HepG2 (cell line): Measurements from ENCODE around the gene POTEG. TPM values are rescaled to one million over a fixed set of nuclear protein-coding genes. Genes with fewer than 3 reads are reported as not detected.
A peak's percentile ranks its signal among the peaks of the same experiment; 100 is the strongest.
"Not testable (repeated sequence)": the region's sequence is repeated elsewhere in the genome, so short reads cannot be mapped to it uniquely, and the experiment has no call there.

Experiments used
- ATAC-seq: fragments of 200-7000 bp; cut with Tn5 transposase; 3 replicates; pipeline ENCODE4 v1.9.1; 2020; ENCODE audit warnings: mild to moderate bottlenecking, moderate library complexity
- BruUV-seq: library from RNA; stranded (reverse); fragments of 400-500 nt; replicated peaks from 2 replicates; lab custom pipeline; 2021; lab: Mats Ljungman, UMichigan
- CTCF ChIA-PET: fragments of 300-600 bp; formaldehyde crosslinking; extraction: SDS; loops from one replicate; lab custom pipeline; 2021; ENCODE audit warnings: low total read pairs, inconsistent platforms, low intra/inter-chr PET ratio; lab: Yijun Ruan, JAX
- POLR2A ChIA-PET: fragments of 350-600 bp; sonication (Branson Sonifier 250); formaldehyde crosslinking; loops from one replicate; lab custom pipeline; 2020; ENCODE audit warnings: antibody characterized with exemption, inconsistent platforms; lab: Yijun Ruan, JAX
- DNase-seq: peaks from one replicate; pipeline ENCODE4 v3.0.0-alpha.2; 2015; ENCODE audit warnings: low spot score
- FAIRE-seq: peaks from 3 replicates; lab custom pipeline; 2011; peaks lifted over from hg19 to GRCh38; lab: Jason Lieb, UNC
- H2AFZ ChIP-seq: one replicate; pipeline ENCODE4 v1.6.1; 2011; ENCODE audit warnings: low read length, inconsistent platforms
- H3K27ac ChIP-seq: fragments of 300-600 bp; 3 replicates; pipeline ENCODE4 v1.8.0; 2011; ENCODE audit warnings: mixed run types, mild to moderate bottlenecking, mixed read lengths, low read length, inconsistent platforms; ENCODE audit not compliant: insufficient read depth; ENCODE audit errors: extremely low read length
- H3K27me3 ChIP-seq, 2 experiments: fragments of 200-600 bp in 1 of 2; 2 replicates in 1 of 2; 3 replicates in 1 of 2; pipeline versions ENCODE4 v1.6.0 to v1.8.0; 2011; ENCODE audit warnings: low read length in 2 of 2, mild to moderate bottlenecking in 2 of 2, moderate library complexity in 2 of 2, inconsistent platforms in 1 of 2; ENCODE audit not compliant: insufficient read depth in 2 of 2, control insufficient read depth in 1 of 2
- H3K36me3 ChIP-seq, 2 experiments: fragments of 200-600 bp in 1 of 2; replicated peaks in 1 of 2; 2 replicates in 1 of 2; 3 replicates in 1 of 2; pipeline versions ENCODE4 v1.5.1 to v1.8.0; 2011; ENCODE audit warnings: low read length in 2 of 2, inconsistent platforms in 1 of 2; ENCODE audit not compliant: insufficient read depth in 2 of 2, control insufficient read depth in 1 of 2
- H3K4me1 ChIP-seq: 2 replicates; pipeline ENCODE4 v1.5.1; 2012; ENCODE audit warnings: low read length, inconsistent platforms; ENCODE audit not compliant: insufficient read depth
- H3K4me2 ChIP-seq: 2 replicates; pipeline ENCODE4 v1.6.0; 2011; ENCODE audit warnings: low read depth, low read length, inconsistent platforms
- H3K4me3 ChIP-seq, 3 experiments: fragments of 200-600 bp in 1 of 3; sonication (generic), shearing (Covaris generic) in 1 of 3; replicated peaks in 1 of 3; 2 replicates each; pipeline ENCODE4 v1.5.1; 2011 to 2016; ENCODE audit warnings: low read length in 3 of 3, inconsistent platforms in 2 of 3, low read depth in 2 of 3, mild to moderate bottlenecking in 2 of 3, control low read depth in 1 of 3, mixed read lengths in 1 of 3; ENCODE audit not compliant: insufficient read depth in 1 of 3
- H3K79me2 ChIP-seq: one replicate; pipeline ENCODE4 v1.6.1; 2011; ENCODE audit warnings: low read length, inconsistent platforms; ENCODE audit not compliant: insufficient read depth
- H3K9ac ChIP-seq: 2 replicates; pipeline ENCODE4 v1.6.0; 2011; ENCODE audit warnings: mild to moderate bottlenecking, low read depth, low read length, inconsistent platforms; ENCODE audit not compliant: insufficient read depth
- H3K9me3 ChIP-seq: 2 replicates; pipeline ENCODE4 v1.5.1; 2012; ENCODE audit warnings: mild to moderate bottlenecking, low read length
- H4K20me1 ChIP-seq: 2 replicates; pipeline ENCODE4 v1.6.0; 2011; ENCODE audit warnings: inconsistent platforms, mild to moderate bottlenecking, low read length, moderate library complexity; ENCODE audit not compliant: insufficient read depth
- HNF4A ChIP-seq: sonication (generic); formaldehyde crosslinking; IDR thresholded peaks from 2 replicates; pipeline ENCODE4 v1.4.0; 2020; ENCODE audit warnings: missing genetic modification reagents
- WGBS: methylation state at CpG from one replicate; pipeline ENCODE4 v1.1.6; 2017; ENCODE audit warnings: low lambda C conversion rate; 5-methylcytosine and 5-hydroxymethylcytosine counted together
- in situ Hi-C: cut with HindIII; loops from 2 replicates; pipeline ENCODE4 v1.10.0; 2017; ENCODE audit warnings: low pct_unique_long_range_greater_than_20kb; ENCODE audit not compliant: extremely low pct_ligation_motif_present
- intact Hi-C: fragments of 100-400 bp; cut with micrococcal nuclease; formaldehyde crosslinking; loops from one replicate; pipeline ENCODE4 v1.10.0; 2022; ENCODE audit not compliant: unreplicated experiment
- polyA plus RNA-seq, 8 experiments: library from polyadenylated mRNA; depleted of rRNA in 3 of 8; stranded (reverse) in 7 of 8; unstranded in 1 of 8; fragments of >200 nt; fragmentation: Illumina TruSeq in 4 of 8; extraction: Trizol in 4 of 8; gene quantifications; 2 replicates each; pipeline versions ENCODE4 v1.2.1 to v1.2.3, GENCODE V29; 2011 to 2016; ENCODE audit warnings: low read depth in 4 of 8, missing spikeins in 1 of 8, mixed read lengths in 1 of 8; ENCODE audit not compliant: insufficient read depth in 1 of 8
- total RNA-seq, 5 experiments: library from RNA; depleted of rRNA; stranded (reverse); fragments of >200 nt; fragmentation: Illumina TruSeq; extraction: Trizol; gene quantifications; 2 replicates each; pipeline ENCODE4 v1.2.3, GENCODE V29; 2016; ENCODE audit warnings: low read depth in 1 of 5

The POTEG gene
- total and polyA plus RNA-seq, 2 of the 13 experiments (the other 11 are each of a cell fraction or from before 2014, with no cell fraction given): not detected

DNA sequence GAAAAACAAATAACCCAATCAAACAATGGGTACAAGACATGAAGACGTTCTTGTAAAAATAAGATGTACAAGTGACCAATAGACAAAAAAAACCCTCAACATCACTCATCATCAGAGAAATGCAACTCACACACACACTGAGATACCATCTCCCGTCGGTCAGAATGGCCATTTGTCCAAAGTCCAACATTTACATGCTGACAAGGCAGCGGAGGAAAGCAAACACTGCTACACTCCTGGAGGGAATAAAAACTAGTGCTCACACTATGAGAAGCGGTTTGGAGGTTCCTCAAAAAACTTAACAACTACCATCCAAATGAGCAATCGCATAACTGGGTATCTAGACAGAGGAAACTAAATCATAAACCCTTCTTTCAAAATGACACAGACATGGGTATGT lies 11.6 kb upstream of the POTEG start:
- WGBS: 6% methylated on average over 6 of the region's 6 CpGs
- in situ Hi-C loops, H3K79me2 ChIP-seq, DNase-seq, H4K20me1 ChIP-seq, H3K27me3 ChIP-seq, H3K36me3 ChIP-seq, H2AFZ ChIP-seq, H3K9me3 ChIP-seq, H3K4me3 ChIP-seq, BruUV-seq, POLR2A ChIA-PET, FAIRE-seq, H3K27ac ChIP-seq, CTCF ChIA-PET, H3K9ac ChIP-seq, intact Hi-C loops, H3K4me2 ChIP-seq, H3K4me1 ChIP-seq: not testable (repeated sequence)
- peak; percentile 95 for ATAC-seq
- TF ChIP-seq HNF4A (CRISPR knock-in tag): peak; percentile 73

DNA sequence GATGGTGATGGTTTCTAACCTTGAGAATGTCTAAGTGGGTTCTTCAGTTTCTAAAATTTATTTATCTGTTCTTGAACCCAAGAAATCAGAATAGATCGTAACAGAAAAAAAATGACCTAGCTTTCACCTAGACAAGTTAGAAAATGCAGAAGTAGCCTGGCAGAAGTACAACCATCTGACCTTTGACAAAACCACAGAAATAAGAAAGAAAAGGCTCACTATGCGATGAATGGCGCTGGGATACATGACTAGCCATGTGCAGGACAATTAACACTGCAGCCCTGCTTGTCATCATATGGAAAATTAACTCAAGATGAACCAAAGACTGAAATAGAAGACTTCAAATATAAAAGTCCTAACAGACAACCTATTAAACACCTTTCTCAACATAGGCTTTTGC lies 5.7 kb upstream of the POTEG start:
- H3K4me1 ChIP-seq, in situ Hi-C loops, H2AFZ ChIP-seq, H3K27ac ChIP-seq, FAIRE-seq, H3K79me2 ChIP-seq, DNase-seq, POLR2A ChIA-PET, CTCF ChIA-PET, H3K4me2 ChIP-seq, H3K36me3 ChIP-seq, H3K9me3 ChIP-seq, H3K9ac ChIP-seq, BruUV-seq, H4K20me1 ChIP-seq, ATAC-seq, H3K4me3 ChIP-seq, intact Hi-C loops, H3K27me3 ChIP-seq: not testable (repeated sequence)
- WGBS: 0% methylated on average over 2 of the region's 3 CpGs

DNA sequence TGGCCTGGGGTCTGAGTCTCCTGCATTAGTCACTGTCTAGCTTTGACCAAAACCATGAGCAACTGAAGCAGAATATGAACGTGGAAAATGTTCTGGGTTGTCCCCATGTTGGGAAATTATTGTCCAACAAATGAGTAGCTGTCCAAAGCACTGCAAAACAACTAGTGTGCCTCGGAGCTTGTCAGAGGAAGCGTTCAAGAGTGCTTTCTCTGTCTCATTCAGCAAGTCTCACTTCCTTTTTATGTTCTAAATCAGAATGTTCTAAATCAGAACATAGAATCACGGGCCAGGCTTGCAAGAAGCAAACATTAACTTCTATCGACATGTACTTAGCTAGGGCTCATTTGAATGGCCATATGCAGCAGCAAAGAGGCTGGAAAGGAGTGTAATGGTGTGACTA lies 5.1 kb upstream of the POTEG start:
- H3K36me3 ChIP-seq, intact Hi-C loops: not testable (repeated sequence)
- 0% methylated on average over 2 of the region's 5 CpGs for WGBS

DNA sequence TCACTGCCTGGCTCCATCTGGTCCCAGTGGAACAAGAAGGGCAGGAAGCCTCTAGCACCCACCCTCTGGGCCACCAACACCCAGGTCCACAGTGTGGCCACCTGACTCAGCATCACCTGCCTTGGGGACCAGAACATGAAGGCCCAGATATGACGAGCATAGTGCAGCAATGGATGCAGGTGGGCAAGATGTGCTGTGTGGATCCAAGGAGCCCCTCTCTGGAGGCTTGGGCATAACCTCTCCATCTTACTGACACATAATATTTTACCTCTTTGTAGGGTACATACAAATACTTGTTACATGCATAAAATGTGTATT lies 2.9 kb upstream of the POTEG start:
- H3K79me2 ChIP-seq, intact Hi-C loops, H3K27me3 ChIP-seq, H3K27ac ChIP-seq, POLR2A ChIA-PET, H3K9me3 ChIP-seq, BruUV-seq, H3K9ac ChIP-seq, DNase-seq, H3K36me3 ChIP-seq, in situ Hi-C loops, H3K4me2 ChIP-seq, H3K4me1 ChIP-seq, FAIRE-seq, CTCF ChIA-PET, H4K20me1 ChIP-seq, ATAC-seq, H2AFZ ChIP-seq, H3K4me3 ChIP-seq: not testable (repeated sequence)
- no CpG with 5 or more reads among the region's 1 CpG for WGBS

More for the DNA sequence above, 5.1 kb upstream of the POTEG start:
- H3K4me1 ChIP-seq, H3K79me2 ChIP-seq, H3K27ac ChIP-seq, BruUV-seq, ATAC-seq, H3K4me3 ChIP-seq, H3K9ac ChIP-seq, CTCF ChIA-PET, H3K27me3 ChIP-seq, POLR2A ChIA-PET, H3K9me3 ChIP-seq, H3K4me2 ChIP-seq, H4K20me1 ChIP-seq, in situ Hi-C loops, H2AFZ ChIP-seq, DNase-seq, FAIRE-seq: not testable (repeated sequence)
